ENCODE measurements around the gene TOX4.

DNA sequence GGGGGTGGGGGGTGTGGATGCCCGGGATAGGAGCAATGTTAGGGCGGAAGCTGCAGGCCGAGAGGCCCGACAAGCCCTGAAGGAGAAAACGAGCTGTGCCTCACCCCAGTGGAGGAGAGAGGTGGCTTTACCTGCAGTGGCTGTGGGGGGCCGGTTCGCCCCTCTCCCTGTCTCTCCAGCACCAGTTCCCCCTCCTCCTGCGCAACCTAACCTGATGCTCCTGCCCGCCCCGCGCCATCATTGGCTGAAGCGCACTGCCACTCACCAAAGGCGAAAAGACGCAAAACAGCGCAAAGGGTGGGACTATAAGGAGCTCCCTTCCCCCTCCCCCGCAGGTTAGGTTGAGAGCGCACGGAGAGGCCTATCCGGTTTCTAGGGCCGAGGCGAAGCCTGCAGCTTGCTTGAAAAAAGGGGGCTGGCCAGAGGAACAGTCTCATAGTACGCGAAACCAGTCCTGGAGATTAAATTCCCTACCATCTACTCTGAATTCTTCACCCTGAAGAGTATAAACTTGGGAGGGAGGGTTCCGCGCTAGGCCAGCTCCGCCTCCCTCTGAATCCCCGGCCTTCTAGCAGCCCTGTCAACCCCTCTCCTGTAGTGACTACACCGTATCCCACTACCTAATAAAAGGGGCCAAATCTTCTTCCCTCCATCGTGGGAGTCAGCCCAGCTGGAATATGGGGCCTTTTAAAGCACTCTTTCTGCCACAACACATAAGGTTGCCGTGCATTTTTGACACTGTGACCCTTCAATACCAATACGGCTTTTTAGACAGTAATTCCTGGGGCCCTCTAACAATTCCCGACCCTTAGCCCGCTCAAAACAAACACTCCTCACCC lies 39.7 kb upstream of the TOX4 start:
- TF ChIP-seq, protein P1, sequence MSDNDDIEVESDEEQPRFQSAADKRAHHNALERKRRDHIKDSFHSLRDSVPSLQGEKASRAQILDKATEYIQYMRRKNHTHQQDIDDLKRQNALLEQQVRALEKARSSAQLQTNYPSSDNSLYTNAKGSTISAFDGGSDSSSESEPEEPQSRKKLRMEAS (IDR thresholded peaks at IDR 0.05): peak; percentile 44
- no peak for TF ChIP-seq RAD21 (IDR thresholded peaks at IDR 0.05; ENCODE audit: low read depth)
- TF ChIP-seq TAF1 (IDR thresholded peaks at IDR 0.05; ENCODE audit: low read depth): 0 out of 2 replicates have a peak, but pooled peaks have one; percentile 34
- 0 out of 2 replicates have a peak, but pooled peaks have one; percentile 14 for TF ChIP-seq TCF12 (IDR thresholded peaks at IDR 0.05; ENCODE audit: low read depth)
- no peak for TF ChIP-seq EP300 (IDR thresholded peaks at IDR 0.05; ENCODE audit: borderline replicate concordance)
- no peak for TF ChIP-seq USF1 (IDR thresholded peaks at IDR 0.05)
- no peak for TF ChIP-seq CEBPB (IDR thresholded peaks at IDR 0.05)
- TF ChIP-seq EGR1 (IDR thresholded peaks at IDR 0.05): peak; percentile 45; the same call in 1 of the 2 replicates
- peak; percentile 79 for TF ChIP-seq YY1 (IDR thresholded peaks at IDR 0.05; ENCODE audit: low read depth)
- no peak for TF ChIP-seq REST (IDR thresholded peaks at IDR 0.05; ENCODE audit: low read depth)
- TF ChIP-seq CREB1 (IDR thresholded peaks at IDR 0.05; ENCODE audit: low read depth): no peak

Measured in Ishikawa (cell line).